GM20431 (cell line): Measurements from ENCODE around the gene POLR1B.
"Not testable (repeated sequence)": the region's sequence is repeated elsewhere in the genome, so short reads cannot be mapped to it uniquely, and the experiment has no call there.

Source experiments
- in situ Hi-C: fragments of 300-500 bp; cut with MseI, MboI; formaldehyde crosslinking; loops from one replicate; pipeline ENCODE4 v1.15.0; 2020; ENCODE audit warnings: low sequenced_read_pairs; ENCODE audit not compliant: unreplicated experiment

POLR1B gene

GRCh38 chr2:112536665-112537064 is 5.6 kb upstream of the POLR1B start:
- in situ Hi-C loops: not testable (repeated sequence)

GRCh38 chr2:112539306-112539705 is 3.0 kb upstream of the POLR1B start:
- in situ Hi-C loops: no loop called here

- in situ Hi-C loops: no loop called here
Observed at GRCh38 chr2:112540906-112541305, 1.4 kb upstream of the POLR1B start.

GRCh38 chr2:112541315-112542122 is 746 bp upstream of the POLR1B start:
- in situ Hi-C loops: no loop called here

GRCh38 chr2:112542984-112543661 is 858 bp downstream of the POLR1B start:
- in situ Hi-C loops: no loop called here

GRCh38 chr2:112547333-112547732 is 5.1 kb downstream of the POLR1B start:
- in situ Hi-C loops: no loop called here

GRCh38 chr2:112548980-112549379 is 6.7 kb downstream of the POLR1B start:
- in situ Hi-C loops: no loop called here

GRCh38 chr2:112566104-112566503 is 23.8 kb downstream of the POLR1B start:
- in situ Hi-C loops: no loop called here

- in situ Hi-C loops: not testable (repeated sequence)
Observed at GRCh38 chr2:112566508-112566907, 24.2 kb downstream of the POLR1B start.

GRCh38 chr2:112572005-112572404 is 29.7 kb downstream of the POLR1B start:
- in situ Hi-C loops: no loop called here

GRCh38 chr2:112577756-112578155 is 35.5 kb downstream of the POLR1B start:
- in situ Hi-C loops: no loop called here

- in situ Hi-C loops: no loop called here
Observed at GRCh38 chr2:112579241-112579640, 37.0 kb downstream of the POLR1B start.

GRCh38 chr2:112580084-112580483 is 37.8 kb downstream of the POLR1B start:
- in situ Hi-C loops: no loop called here

- in situ Hi-C loops: no loop called here
Observed at GRCh38 chr2:112582314-112582746, 40.1 kb downstream of the POLR1B start.

- in situ Hi-C loops: no loop called here
Observed at GRCh38 chr2:112583497-112584133, 41.4 kb downstream of the POLR1B start.

GRCh38 chr2:112584134-112584890 is 42.0 kb downstream of the POLR1B start, which contains the start of gene CHCHD5:
Gene CHCHD5, plus strand, starts transcription at chr2:112584609. Its CDS starts 39 bp downstream, at chr2:112584648.
- in situ Hi-C loops: no loop called here

- in situ Hi-C loops: no loop called here
Observed at GRCh38 chr2:112584891-112585250, 42.6 kb downstream of the POLR1B start.

GRCh38 chr2:112585400-112585799 is 43.1 kb downstream of the POLR1B start:
- in situ Hi-C loops: no loop called here

- in situ Hi-C loops: no loop called here
Observed at GRCh38 chr2:112585873-112586464, 43.7 kb downstream of the POLR1B start.

- in situ Hi-C loops: no loop called here
Observed at GRCh38 chr2:112588611-112589045, 46.4 kb downstream of the POLR1B start.
